Fibroblast of skin of left quadriceps (primary cell): ENCODE results near the gene TMPRSS6.

ENCODE experiments used
- DNase-seq, 2 experiments: peaks; one replicate each; pipeline ENCODE4 v3.0.0-alpha.2; 2013; ENCODE audit warnings: low read depth in 2 of 2

The TMPRSS6 gene

DNA sequence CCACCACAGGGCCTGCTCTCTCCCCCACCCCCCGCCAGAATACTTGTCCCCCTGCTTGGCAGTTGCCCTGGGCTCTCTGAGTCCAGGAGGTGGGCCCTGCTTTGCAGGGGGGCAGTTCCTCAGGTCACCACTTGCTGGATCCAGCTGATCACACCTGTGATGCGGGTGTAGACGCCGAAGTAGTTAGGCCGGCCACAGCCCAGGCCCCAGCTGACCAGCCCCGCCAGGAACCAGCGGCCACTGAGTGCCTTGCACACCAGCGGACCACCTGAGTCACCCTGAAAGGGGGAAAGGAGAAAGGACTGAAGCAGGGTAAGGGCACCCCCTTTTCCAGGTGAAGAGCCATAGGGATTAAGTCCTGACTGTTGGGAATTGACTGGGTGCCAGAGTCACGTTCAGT, 43.6 kb downstream of the TMPRSS6 start:
- no peak for DNase-seq

DNA sequence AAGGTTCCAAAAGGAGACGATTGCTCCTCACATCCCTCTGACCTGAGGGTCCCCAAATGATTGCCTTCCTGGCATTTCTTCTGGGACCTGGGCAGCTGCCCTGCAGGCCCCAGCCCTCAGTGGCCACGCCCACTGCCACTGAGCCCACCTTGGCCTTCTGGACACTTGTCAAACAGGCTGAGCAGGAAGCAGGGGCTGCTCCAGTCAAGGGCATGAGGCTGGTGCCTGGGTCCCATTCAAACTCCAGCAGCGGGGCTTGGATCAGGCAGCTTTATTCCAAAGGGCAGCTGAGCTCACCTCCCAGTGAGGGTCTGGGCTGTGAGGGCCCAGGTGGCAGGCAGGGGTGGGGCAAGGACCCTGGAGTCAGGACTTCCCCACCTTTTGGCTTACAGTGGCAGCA, 44.3 kb downstream of the TMPRSS6 start:
- no peak for DNase-seq

DNA sequence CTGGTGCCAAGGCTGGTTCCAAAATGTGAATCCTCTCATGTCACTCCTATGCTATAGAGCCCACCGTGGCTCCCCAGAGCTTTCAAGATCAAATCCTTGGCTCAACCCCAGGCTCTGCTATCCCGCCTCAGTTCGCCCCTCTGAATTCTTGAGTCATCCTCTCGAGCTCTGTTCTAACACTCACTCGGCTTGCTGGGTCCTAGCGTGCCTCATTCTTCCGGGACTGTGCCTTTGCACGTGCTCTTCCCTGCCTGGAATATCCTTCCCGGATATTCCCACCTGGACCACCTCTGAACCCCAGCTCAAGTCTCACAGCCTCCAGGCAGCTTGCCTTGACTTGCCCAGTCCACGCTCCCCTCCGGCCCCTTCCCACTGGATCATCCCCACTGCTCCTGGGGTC, 45.0 kb downstream of the TMPRSS6 start:
- no peak for DNase-seq

- no peak for DNase-seq
Measured at GRCh38 chr22:37063431-37064420, 45.8 kb downstream of the TMPRSS6 start.

GRCh38 chr22:37062702-37063381, 46.7 kb downstream of the TMPRSS6 start:
- DNase-seq = no peak

GRCh38 chr22:37062376-37062675, 47.2 kb downstream of the TMPRSS6 start:
- no peak for DNase-seq

DNA sequence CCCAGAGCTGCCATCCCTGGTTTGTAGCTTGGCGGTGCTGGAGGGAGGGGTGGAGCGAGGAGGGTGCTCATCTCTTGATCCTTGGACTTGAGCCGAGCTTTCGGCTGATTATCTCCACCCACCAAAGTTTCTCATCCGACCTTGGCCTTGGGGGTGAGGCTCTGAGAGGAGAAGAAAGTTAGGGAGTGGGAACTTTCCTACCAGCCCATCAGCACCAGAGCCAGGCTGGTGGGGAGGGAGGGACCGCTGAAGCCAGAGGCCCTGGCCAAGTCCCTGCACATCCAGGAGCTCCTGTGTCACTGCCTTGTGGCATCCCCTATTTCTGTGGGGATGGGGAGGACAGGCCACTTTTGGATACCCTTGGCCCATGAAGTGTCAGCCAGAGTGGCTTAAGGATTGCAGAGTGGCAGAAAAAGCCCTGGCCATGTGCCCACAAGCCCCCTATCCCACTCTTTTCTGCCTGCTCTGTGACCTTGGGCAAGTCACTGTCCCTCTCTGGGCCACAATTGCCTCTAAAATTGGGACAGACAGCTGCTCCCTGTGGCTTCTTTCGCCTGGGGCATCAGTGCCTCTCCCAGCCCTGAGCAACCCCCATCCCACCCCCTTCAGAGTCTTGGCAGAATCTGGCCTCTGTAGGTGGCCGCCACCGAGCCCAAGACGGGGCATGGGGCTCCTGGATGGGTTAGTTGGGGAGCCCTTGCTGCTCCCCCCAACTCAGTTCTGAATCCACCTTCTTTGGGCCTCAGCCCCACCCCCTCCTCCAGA, 47.7 kb downstream of the TMPRSS6 start:
- no peak for DNase-seq

GRCh38 chr22:37060801-37061610, 48.5 kb downstream of the TMPRSS6 start:
- no peak for DNase-seq

GRCh38 chr22:37059876-37060449, 49.5 kb downstream of the TMPRSS6 start:
- DNase-seq = no peak

DNA sequence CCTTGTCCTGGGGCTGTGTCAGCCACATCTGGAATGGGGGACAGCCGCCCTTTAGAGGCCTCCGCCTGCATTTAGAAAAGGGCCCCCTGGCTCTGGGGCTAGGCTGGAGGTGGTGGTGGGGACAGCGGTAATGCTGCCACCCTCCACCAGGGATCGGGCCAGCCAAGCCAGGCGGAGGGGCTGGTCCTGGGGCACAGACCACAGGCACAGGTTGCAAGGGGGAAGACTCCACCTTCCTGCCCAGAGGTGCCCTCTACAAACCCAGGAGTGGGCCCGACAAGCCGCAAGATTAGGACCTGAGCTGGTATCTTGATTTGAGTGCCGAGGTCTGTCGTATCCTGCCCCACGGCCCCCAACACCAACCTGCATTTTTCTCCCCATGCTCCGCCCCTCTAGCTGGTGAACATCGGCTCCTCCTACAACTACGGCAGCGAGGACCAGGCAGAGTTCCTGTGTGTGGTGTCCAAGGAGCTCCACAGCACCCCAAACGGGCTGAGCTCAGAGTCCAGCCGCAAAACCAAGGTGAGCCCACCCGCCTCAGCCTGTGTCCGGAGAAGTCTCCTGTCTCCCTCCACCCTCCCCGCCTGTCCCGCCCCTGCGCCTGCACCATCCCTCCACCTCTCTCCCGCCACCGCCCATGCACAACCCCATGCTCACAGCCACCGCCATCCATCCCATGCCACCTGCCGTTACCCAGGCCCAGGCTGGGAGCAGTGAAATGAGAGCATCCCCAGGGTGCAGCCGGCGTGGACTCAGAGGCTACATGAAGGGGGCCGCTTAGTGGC, 50.4 kb downstream of the TMPRSS6 start:
- no peak for DNase-seq

DNA sequence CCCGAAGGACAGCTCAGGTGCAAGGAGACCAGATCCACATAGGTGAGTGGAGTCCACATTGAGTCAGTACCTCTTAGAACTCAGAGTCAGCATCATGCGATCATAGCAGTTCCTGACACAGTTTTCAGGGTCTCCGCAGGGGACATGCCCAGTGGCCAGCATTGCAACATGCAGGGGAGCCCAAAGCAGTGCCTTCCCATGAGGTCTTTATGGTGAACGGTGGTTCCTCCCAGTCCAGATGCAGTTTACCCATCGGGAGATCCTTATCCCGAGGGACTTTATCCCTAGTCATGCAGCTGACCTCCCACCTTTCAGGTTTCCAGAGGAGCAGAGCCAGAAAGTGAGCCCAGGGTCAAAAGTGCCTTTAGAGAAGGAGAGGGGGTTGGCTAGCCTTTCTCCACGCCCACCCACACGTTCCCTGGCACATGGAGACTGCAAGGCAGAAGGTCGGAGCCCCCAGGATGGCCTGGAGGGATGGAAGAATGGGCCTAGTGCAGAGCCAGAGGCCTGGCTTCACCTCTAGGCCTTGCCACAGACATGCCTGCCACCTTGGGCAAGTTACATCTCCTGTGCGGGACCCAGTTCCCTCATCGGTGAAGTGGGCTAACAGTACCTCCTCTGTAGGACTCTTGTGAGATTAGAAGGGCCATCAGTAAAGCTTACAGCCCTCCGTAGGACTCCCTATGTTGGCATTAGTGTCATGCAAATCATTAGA, 51.6 kb downstream of the TMPRSS6 start:
- DNase-seq = no peak

- no peak for DNase-seq
Measured at GRCh38 chr22:37057226-37057625, 52.3 kb downstream of the TMPRSS6 start.

DNA sequence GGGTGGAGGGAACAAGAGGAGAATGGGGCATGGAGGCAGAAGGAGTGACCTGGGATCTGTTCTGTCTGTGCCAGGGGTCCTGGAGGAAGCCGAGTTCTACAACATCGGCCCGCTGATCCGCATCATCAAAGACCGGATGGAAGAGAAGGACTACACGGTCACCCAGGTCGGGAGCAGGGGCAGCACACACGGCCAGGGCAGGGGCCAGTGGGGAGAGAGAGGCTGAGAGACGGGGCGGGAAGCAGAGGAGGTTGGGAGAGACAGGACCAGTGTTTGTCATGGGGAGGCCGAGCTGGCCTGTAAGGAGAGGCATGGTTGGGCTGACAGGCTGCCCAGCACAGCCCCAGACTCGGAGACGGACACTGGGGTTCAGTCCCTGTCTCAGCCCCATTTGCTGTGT, 53.3 kb downstream of the TMPRSS6 start:
- no peak for DNase-seq

GRCh38 chr22:37054600-37055365, 54.7 kb downstream of the TMPRSS6 start:
- no peak for DNase-seq

- no peak for DNase-seq
Measured at GRCh38 chr22:37054056-37054395, 55.5 kb downstream of the TMPRSS6 start.

DNA sequence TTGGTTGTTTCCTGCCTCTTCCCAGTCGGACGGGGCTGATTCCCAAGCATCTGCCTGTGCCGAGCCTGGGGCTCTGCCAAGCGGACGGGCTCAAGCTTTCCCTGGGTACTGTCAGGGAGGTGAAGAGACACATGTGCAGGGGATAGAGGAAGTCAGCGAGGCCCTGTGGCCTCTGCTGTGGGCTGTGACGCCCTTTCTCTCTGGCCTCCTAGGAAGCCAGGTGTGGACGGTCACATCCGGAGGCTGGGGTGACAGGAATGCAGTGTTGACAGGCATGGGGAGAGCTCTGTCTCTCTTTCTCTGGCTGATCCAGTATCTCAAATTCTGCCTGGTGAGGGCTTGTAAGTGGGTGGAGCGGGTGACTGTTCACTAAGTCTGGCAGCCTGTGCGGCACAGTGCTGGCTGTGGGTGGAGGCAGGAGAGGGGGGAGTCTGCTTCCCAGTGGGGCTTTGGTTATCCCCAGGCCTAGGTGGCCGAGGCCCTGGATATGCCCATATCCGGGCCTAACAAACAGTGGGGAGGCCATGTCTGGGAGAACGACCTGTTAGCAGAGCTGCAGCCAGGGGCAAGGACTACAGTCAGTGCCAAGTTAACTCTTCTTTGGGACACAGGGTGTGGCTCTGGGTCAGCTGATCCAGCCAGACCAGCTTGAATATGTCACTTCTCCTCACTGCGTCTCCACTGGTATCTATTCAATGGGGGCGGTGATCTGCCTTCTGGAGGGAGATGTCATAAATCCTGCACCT, 56.0 kb downstream of the TMPRSS6 start:
- no peak for DNase-seq

GRCh38 chr22:37052386-37053309, 56.9 kb downstream of the TMPRSS6 start:
- no peak for DNase-seq
